ENCODE data around the gene PKN1.
A peak's percentile ranks its signal among the peaks of the same experiment; 100 is the strongest.

Gene PKN1

DNA sequence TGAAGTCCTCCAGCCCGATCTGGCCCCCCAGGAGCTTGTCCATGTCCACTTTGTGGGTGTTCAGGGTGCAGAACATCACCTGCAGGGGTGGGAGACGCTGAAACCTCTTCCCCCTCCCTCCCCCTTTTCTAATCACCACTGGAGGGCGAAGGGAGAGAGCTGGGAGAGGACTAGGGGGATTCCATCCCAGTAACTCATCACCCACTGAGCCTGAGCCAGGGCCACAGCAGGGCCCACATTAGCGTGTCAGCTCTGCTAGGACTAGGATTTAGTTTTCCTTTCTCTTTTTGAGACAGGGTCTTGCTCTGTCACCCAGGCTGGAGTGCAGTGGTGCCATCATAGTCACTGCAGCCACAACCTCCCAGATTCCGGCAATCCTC, 47.6 kb downstream of the PKN1 start:
- H3K36me3 ChIP-seq (replicated peaks), result peaks cover 29% of the 10 kb centered on the region
- H3K9me3 ChIP-seq, result no peaks in the 10 kb centered on the region
- no peaks in the 10 kb centered on the region for H3K4me1 ChIP-seq
- in situ Hi-C loops (cut with MboI; ENCODE audit: low sequenced_read_pairs), result no loop called here
- no peaks in the 10 kb centered on the region for H3K27me3 ChIP-seq (ENCODE audit: low read depth)
- no peak overlapping the region for H3K4me3 ChIP-seq
- DNase-seq (ENCODE audit: low spot score in 2 of 2), result no peak

DNA sequence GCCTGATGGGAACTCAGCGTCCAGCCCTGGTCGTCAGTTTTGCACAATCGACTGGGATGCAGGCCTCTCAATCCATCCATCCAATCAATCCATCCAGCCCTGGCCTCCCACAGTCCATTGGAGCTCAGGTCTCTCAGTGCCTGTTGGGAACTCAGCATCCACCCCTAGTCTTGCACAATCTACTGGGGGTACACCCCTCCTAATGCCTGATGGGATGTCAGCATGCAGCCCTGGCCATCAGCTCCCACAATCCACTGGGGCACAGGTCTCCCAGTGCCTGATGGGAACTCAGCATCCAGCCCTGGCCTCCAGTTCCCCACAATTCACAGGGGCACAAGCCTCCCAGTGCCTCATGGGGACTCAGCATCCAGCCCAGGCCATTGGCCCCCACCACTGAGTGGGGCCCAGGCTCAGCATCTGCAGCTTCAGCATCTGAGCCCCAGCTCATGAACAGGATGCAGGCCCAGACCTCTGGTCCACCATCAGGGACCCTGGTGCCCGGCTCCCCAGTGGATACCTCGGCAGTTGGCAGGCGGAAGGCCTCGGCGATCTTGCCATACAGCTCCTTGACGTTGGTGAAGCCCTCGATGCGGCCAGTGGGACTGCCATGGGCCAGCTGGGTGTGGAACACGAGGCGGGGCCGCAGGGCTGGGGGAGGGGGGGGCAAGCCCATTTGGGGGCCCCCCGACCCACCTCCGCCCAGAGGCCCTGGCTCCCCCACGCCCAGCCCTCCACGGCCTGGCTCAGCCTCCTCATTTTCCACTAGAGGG, 49.3 kb downstream of the PKN1 start:
- in situ Hi-C loops (cut with MboI; ENCODE audit: low sequenced_read_pairs), result no loop called here
- no peak overlapping the region for H3K4me3 ChIP-seq
- no peaks in the 10 kb centered on the region for H3K9me3 ChIP-seq
- peaks cover 29% of the 10 kb centered on the region for H3K36me3 ChIP-seq (replicated peaks)
- H3K27me3 ChIP-seq (ENCODE audit: low read depth), result no peaks in the 10 kb centered on the region
- no peaks in the 10 kb centered on the region for H3K4me1 ChIP-seq
- DNase-seq (ENCODE audit: low spot score in 2 of 2), result no peak

- H3K27me3 ChIP-seq (ENCODE audit: low read depth), result no peaks in the 10 kb centered on the region
These were observed 54.4 kb downstream of the PKN1 start for GRCh38 chr19:14487370-14488125.

DNA sequence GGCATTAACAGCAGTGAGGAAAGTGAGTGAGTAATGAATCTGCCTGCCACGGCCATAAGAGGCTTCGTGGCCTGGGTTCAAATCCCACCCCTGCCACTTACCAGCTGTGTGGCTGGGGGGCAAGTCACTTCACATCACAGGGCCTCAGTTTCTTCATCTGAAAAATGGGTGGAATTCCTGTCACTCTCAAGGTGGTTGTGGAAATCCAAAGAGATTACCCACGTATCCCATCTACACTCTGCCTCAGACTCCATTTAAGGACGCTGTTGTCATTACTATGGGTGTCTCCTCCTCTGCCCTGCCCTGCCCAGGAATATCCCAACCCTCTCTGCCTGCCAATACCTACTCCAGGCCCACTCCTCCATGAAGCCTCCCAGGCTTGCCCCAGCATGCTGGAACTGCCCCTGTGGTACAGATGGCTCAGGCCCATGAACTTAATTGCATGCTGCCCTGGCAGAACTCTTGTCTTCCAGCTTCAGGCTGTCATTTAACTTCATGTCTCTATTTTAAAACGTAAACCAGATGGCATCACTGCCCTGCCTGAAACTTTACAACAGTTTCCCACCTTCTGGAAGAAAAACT, 59.7 kb downstream of the PKN1 start:
- Histone ChIP-seq H3K27me3 (ENCODE audit: low read depth) (no peaks in the 10 kb centered on the region), H3K36me3 (replicated peaks) (peaks cover 21% of the 10 kb centered on the region), H3K9me3 (no peaks in the 10 kb centered on the region), H3K4me1 (peaks cover 5% of the 10 kb centered on the region), H3K4me3 (no peak overlapping the region)
- no peak for DNase-seq (ENCODE audit: low spot score in 2 of 2)
- in situ Hi-C loops (cut with MboI; ENCODE audit: low sequenced_read_pairs), result no loop called here

More at GRCh38 chr19:14487370-14488125, 54.4 kb downstream of the PKN1 start:
- no peaks in the 10 kb centered on the region for H3K9me3 ChIP-seq
- DNase-seq (ENCODE audit: low spot score in 2 of 2), result no peak
- H3K4me3 ChIP-seq, result no peak overlapping the region
- peaks cover 23% of the 10 kb centered on the region for H3K36me3 ChIP-seq (replicated peaks)
- no peaks in the 10 kb centered on the region for H3K4me1 ChIP-seq
- in situ Hi-C loops (cut with MboI; ENCODE audit: low sequenced_read_pairs), result no loop called here

GRCh38 chr19:14494411-14494810, 61.3 kb downstream of the PKN1 start:
- Histone ChIP-seq H3K4me3 (peak overlapping the region; percentile 55), H3K36me3 (replicated peaks) (peaks cover 12% of the 10 kb centered on the region), H3K27me3 (ENCODE audit: low read depth) (no peaks in the 10 kb centered on the region), H3K4me1 (peaks cover 5% of the 10 kb centered on the region), H3K9me3 (no peaks in the 10 kb centered on the region)
- no peak for DNase-seq (ENCODE audit: low spot score in 2 of 2)
- in situ Hi-C loops (cut with MboI; ENCODE audit: low sequenced_read_pairs), result no loop called here

- Histone ChIP-seq H3K36me3 (replicated peaks) (peaks cover 10% of the 10 kb centered on the region), H3K4me3 (peak overlapping the region; percentile 55), H3K9me3 (no peaks in the 10 kb centered on the region), H3K27me3 (ENCODE audit: low read depth) (no peaks in the 10 kb centered on the region), H3K4me1 (peaks cover 5% of the 10 kb centered on the region)
- in situ Hi-C loops (cut with MboI; ENCODE audit: low sequenced_read_pairs), result no loop called here
- no peak for DNase-seq (ENCODE audit: low spot score in 2 of 2)
These were observed 62.0 kb downstream of the PKN1 start for GRCh38 chr19:14494910-14495671.

DNA sequence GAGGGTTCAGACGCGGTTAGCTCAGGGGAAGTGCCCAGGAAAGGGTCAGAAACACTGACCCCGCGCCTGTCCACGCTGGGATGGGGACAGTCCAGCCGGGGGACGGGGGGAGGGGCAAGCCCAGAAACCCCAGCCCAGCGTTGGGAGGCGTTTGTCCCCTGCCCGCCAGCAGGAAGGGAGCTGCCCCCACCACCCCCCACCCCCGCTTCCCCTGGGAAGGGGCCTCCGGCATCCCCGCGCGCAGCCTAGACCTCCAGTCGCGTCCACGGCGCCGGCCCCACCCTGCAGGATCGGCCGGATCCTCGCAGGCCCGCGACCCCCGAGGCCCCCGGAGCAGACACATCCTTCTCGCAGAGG, 62.5 kb downstream of the PKN1 start:
- no peaks in the 10 kb centered on the region for H3K9me3 ChIP-seq
- H3K4me3 ChIP-seq, result peak overlapping the region; percentile 55
- peak in 1 of 2 experiments; percentile 38 for DNase-seq (ENCODE audit: low spot score in 2 of 2)
- no peaks in the 10 kb centered on the region for H3K27me3 ChIP-seq (ENCODE audit: low read depth)
- peaks cover 7% of the 10 kb centered on the region for H3K36me3 ChIP-seq (replicated peaks)
- in situ Hi-C loops (cut with MboI; ENCODE audit: low sequenced_read_pairs), result no loop called here
- peaks cover 5% of the 10 kb centered on the region for H3K4me1 ChIP-seq

DNA sequence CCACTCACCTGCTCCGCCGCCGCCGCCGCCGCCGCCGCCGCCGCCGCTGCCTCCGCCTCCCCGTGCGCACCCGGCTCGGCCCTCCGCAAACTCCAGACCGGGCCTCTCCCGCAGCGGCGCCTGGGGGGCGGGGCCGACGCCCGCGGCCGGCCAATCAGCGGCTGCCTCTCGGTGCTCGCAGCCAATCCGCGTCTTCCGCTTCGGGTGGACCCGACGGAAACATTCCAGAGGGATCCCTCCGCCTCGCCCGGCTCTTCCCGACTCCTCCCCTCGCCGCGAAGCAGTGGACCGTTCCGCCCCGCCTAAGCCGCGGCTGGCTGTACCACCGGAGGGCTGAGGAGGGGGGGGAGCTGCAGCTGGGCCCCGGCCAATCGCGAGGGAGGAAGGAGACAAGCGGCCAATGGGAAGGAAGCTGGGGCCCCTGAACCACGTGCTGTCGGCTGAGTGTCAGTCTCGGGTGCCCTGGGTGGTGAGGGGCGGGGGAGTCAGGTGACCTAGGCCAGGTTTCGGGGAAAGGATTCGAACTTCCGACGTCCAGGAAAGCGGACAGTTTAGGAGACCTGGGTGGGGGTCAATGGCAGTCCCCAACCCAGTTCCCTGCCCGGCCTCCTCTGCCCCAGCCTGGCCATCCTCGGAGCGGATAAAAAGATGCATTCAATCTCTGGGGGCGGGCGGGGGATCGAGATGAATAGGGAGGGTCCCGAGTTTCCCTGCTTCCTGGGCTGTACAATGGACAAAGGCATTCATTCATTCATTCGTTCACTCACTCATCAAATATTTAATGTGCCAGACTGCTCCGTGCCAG, 63.1 kb downstream of the PKN1 start, which contains the start of gene GIPC1:
GIPC1 (minus strand) TSS at position 99 of the 805 bp plus-strand sequence. CDS start 13,151 bp downstream, outside the sequence.
- in situ Hi-C loops (cut with MboI; ENCODE audit: low sequenced_read_pairs), result no loop called here
- peaks cover 5% of the 10 kb centered on the region for H3K4me1 ChIP-seq
- peak; percentile 98 to 99 for DNase-seq (ENCODE audit: low spot score in 2 of 2)
- no peaks in the 10 kb centered on the region for H3K27me3 ChIP-seq (ENCODE audit: low read depth)
- peak within 1 kb of the TSS; percentile 55 for H3K4me3 ChIP-seq
- H3K36me3 ChIP-seq (replicated peaks), result peaks cover 5% of the 10 kb centered on the region
- H3K9me3 ChIP-seq, result no peaks in the 10 kb centered on the region

GRCh38 chr19:14496834-14497227, 63.7 kb downstream of the PKN1 start:
- in situ Hi-C loops (cut with MboI; ENCODE audit: low sequenced_read_pairs), result no loop called here
- peaks cover 5% of the 10 kb centered on the region for H3K4me1 ChIP-seq
- no peaks in the 10 kb centered on the region for H3K27me3 ChIP-seq (ENCODE audit: low read depth)
- DNase-seq (ENCODE audit: low spot score in 2 of 2), result no peak
- no peak overlapping the region; the same call in 1 of the 2 replicates for H3K4me3 ChIP-seq
- no peaks in the 10 kb centered on the region for H3K9me3 ChIP-seq
- no peaks in the 10 kb centered on the region; the same call in 1 of the 2 replicates for H3K36me3 ChIP-seq (replicated peaks)

- H3K4me3 ChIP-seq, result no peak overlapping the region
These were observed 64.3 kb downstream of the PKN1 start for GRCh38 chr19:14497228-14497921.

GRCh38 chr19:14502334-14503092, 69.4 kb downstream of the PKN1 start:
- Histone ChIP-seq H3K4me3 (no peak overlapping the region), H3K4me1 (peaks cover 3% of the 10 kb centered on the region), H3K27me3 (ENCODE audit: low read depth) (no peaks in the 10 kb centered on the region; the same call in 1 of the 2 replicates), H3K9me3 (no peaks in the 10 kb centered on the region), H3K36me3 (replicated peaks) (no peaks in the 10 kb centered on the region)
- in situ Hi-C loops (cut with MboI; ENCODE audit: low sequenced_read_pairs), result no loop called here
- DNase-seq (ENCODE audit: low spot score in 2 of 2), result no peak

More at GRCh38 chr19:14497228-14497921, 64.3 kb downstream of the PKN1 start:
- H3K4me1 ChIP-seq, result peaks cover 5% of the 10 kb centered on the region
- no peaks in the 10 kb centered on the region for H3K36me3 ChIP-seq (replicated peaks)
- no peaks in the 10 kb centered on the region for H3K27me3 ChIP-seq (ENCODE audit: low read depth)
- in situ Hi-C loops (cut with MboI; ENCODE audit: low sequenced_read_pairs), result no loop called here
- no peaks in the 10 kb centered on the region for H3K9me3 ChIP-seq
- no peak for DNase-seq (ENCODE audit: low spot score in 2 of 2)

DNA sequence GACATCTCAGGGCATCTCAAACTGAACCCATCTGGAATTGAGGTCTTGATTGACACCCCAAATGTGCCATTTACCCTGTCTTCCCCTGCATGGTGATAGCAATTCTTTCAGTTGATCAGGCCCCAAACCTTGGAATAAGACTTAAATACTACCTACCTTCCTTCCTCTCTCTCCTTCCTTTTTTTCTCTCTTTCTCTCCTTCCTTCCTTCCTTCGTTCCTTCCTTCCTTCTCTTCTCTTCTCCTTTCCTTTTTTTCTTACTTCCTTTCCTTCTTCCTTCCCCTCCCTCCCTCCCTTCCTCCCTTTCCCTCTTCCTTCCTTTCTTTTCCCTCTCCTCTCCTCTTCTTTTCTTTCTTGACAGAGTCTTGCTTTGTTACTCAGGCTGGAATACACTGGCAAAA, 70.2 kb downstream of the PKN1 start:
- H3K4me3 ChIP-seq, result no peak overlapping the region
- H3K36me3 ChIP-seq (replicated peaks), result no peaks in the 10 kb centered on the region
- peaks cover 3% of the 10 kb centered on the region for H3K4me1 ChIP-seq
- DNase-seq (ENCODE audit: low spot score in 2 of 2), result no peak
- in situ Hi-C loops (cut with MboI; ENCODE audit: low sequenced_read_pairs), result no loop called here
- H3K27me3 ChIP-seq (ENCODE audit: low read depth), result no peaks in the 10 kb centered on the region; the same call in 1 of the 2 replicates
- no peaks in the 10 kb centered on the region for H3K9me3 ChIP-seq
